ENCODE data around the gene TIGIT. TPM values are rescaled to one million over a fixed set of nuclear protein-coding genes. Genes with fewer than 3 reads are reported as not detected.
"Not testable (repeated sequence)": the region's sequence is repeated elsewhere in the genome, so short reads cannot be mapped to it uniquely, and the experiment has no call there.

Gene TIGIT
- total and polyA plus RNA-seq, 2 experiments from 2014 or later = not detected

DNA sequence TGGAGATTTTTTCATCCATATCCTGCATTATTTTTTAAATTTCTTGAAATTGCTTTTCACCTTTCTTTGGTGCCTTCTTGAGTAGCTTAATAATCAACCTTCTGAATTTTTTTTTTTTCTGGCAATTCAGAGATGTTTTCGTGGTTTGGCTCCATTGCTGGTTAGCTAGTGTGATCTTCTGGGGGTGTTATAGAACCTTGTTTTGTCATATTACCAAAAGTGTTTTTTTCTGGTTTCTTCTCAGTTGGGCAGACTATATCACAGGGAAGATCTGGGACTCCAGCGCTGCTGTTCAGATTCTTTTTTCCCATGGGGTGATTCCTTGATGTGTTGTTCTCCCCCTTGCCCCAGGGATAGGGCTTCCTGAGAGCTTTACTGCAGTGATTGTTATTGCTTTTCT, 23.8 kb upstream of the TIGIT start:
- no peak for TF ChIP-seq CTCF (IDR thresholded peaks at IDR 0.05; ENCODE audit: low read depth, low read length)
- Histone ChIP-seq H3K27ac (no peak overlapping the region), H3K4me1 (ENCODE audit: low read depth) (no peaks in the 10 kb centered on the region), H3K9me3 (ENCODE audit: low read depth) (no peaks in the 10 kb centered on the region), H3K36me3 (no peaks in the 10 kb centered on the region), H3K4me3 (no peak overlapping the region), H3K27me3 (no peaks in the 10 kb centered on the region)
- DNase-seq (ENCODE audit: low read depth in 1 of 2, low spot score in 1 of 2) = no peak

DNA sequence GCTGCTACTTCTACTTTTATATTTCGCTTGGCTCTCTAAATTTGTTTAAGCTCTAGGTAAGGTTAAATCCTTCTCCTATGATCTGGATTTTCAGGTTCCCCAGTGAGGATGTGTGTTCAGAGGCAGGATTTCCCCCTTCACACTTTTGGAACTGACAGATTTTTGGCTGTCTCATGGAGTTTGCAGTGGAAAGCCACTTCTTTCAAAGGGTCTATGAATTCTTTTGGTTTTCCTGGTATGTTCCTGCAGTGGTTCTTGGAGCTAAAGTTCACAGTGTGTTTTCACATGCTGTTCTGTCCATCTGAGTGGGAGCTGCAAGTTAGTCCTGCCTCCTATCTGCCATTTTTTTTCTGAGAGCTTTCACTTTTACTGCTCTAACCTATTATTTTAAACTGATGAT, 21.6 kb upstream of the TIGIT start:
- Histone ChIP-seq H3K9me3 (ENCODE audit: low read depth) (no peaks in the 10 kb centered on the region), H3K27ac (no peak overlapping the region), H3K36me3 (no peaks in the 10 kb centered on the region), H3K27me3 (no peaks in the 10 kb centered on the region), H3K4me1 (ENCODE audit: low read depth) (no peaks in the 10 kb centered on the region), H3K4me3 (no peak overlapping the region)
- peak in 1 of 2 donors; percentile 88 for DNase-seq (ENCODE audit: low read depth in 1 of 2, low spot score in 1 of 2)
- TF ChIP-seq CTCF (IDR thresholded peaks at IDR 0.05; ENCODE audit: low read depth, low read length) = peak; percentile 20

GRCh38 chr3:114274929-114275328, 18.9 kb upstream of the TIGIT start:
- Histone ChIP-seq H3K4me3 (no peak overlapping the region), H3K27ac (no peak overlapping the region), H3K27me3 (no peaks in the 10 kb centered on the region), H3K9me3 (ENCODE audit: low read depth) (no peaks in the 10 kb centered on the region), H3K36me3 (no peaks in the 10 kb centered on the region), H3K4me1 (ENCODE audit: low read depth) (no peaks in the 10 kb centered on the region)
- TF ChIP-seq CTCF (IDR thresholded peaks at IDR 0.05; ENCODE audit: low read depth, low read length) = no peak
- peak in 1 of 2 donors; percentile 37 for DNase-seq (ENCODE audit: low read depth in 1 of 2, low spot score in 1 of 2)

GRCh38 chr3:114276856-114277255, 17.0 kb upstream of the TIGIT start:
- H3K4me3 ChIP-seq; H3K36me3 ChIP-seq; H3K27me3 ChIP-seq; H3K4me1 ChIP-seq (ENCODE audit: low read depth); DNase-seq (ENCODE audit: low read depth in 1 of 2, low spot score in 1 of 2); H3K27ac ChIP-seq; H3K9me3 ChIP-seq (ENCODE audit: low read depth): not testable (repeated sequence)

- no peak for TF ChIP-seq CTCF (IDR thresholded peaks at IDR 0.05; ENCODE audit: low read depth, low read length)
Observed at GRCh38 chr3:114284644-114285043, 9.2 kb upstream of the TIGIT start.

DNA sequence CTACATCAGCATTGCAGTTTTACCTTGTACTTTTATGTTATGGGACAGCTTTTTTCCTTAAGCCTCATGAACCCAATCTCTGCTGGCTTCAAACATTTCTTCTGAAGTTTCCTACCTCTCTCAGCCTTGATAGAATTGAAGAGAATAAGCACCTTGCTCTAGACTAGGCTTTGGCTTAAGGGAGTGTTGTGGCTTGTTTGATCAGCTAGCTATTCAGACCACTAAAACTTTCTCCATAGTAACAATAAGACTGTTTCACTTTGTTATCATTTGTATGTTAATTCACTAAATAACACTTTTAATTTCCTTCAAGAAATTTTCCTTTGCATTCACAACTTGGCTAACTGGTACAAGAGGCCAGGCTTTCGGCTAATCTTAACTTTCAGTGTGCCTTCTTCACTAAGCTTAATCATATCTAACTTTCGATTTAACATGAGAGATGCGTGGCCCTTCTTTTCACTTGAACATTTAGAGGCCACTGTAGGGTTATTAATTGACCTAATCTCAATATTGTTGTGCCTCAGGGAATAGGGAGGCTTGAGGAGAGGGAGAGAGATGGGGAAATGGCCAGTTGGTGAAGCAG, 8.1 kb upstream of the TIGIT start:
- no peak for TF ChIP-seq CTCF (IDR thresholded peaks at IDR 0.05; ENCODE audit: low read depth, low read length)
- no peak for DNase-seq (ENCODE audit: low read depth in 1 of 2, low spot score in 1 of 2)
- no peaks in the 10 kb centered on the region for H3K36me3 ChIP-seq
- no peaks in the 10 kb centered on the region for H3K9me3 ChIP-seq (ENCODE audit: low read depth)
- H3K4me3 ChIP-seq = no peak overlapping the region
- no peak overlapping the region for H3K27ac ChIP-seq
- H3K4me1 ChIP-seq (ENCODE audit: low read depth) = no peaks in the 10 kb centered on the region
- no peaks in the 10 kb centered on the region for H3K27me3 ChIP-seq

More at GRCh38 chr3:114284644-114285043, 9.2 kb upstream of the TIGIT start:
- Histone ChIP-seq H3K27ac (no peak overlapping the region), H3K9me3 (ENCODE audit: low read depth) (no peaks in the 10 kb centered on the region), H3K4me1 (ENCODE audit: low read depth) (no peaks in the 10 kb centered on the region), H3K27me3 (no peaks in the 10 kb centered on the region), H3K4me3 (no peak overlapping the region), H3K36me3 (no peaks in the 10 kb centered on the region)
- DNase-seq (ENCODE audit: low read depth in 1 of 2, low spot score in 1 of 2) = no peak
